ENCODE measurements around the gene DNAJB13. TPM values are rescaled to one million over a fixed set of nuclear protein-coding genes. Genes with fewer than 3 reads are reported as not detected.

Gene DNAJB13
- total and polyA plus RNA-seq, 10 of the 15 experiments (the other 5 are each of a cell fraction or from before 2014, with no cell fraction given), result 0.07 to 0.76 (median 0.15) TPM; not detected in 7

- intact Hi-C loops (cut with micrococcal nuclease; ENCODE audit: unreplicated experiment) (no loop called here), in situ Hi-C loops (cut with MboI) (no loop called here)
- Histone ChIP-seq H3K9me3 (replicated peaks; ENCODE audit: control insufficient read depth, insufficient read depth, low read length) (no peaks in the 10 kb centered on the region), H4K20me1 (ENCODE audit: control insufficient read depth, insufficient read depth) (no peaks in the 10 kb centered on the region), H3K4me3 (no peak overlapping the region), H3K79me2 (ENCODE audit: control insufficient read depth, insufficient read depth, low read length) (no peaks in the 10 kb centered on the region), H3K4me2 (ENCODE audit: control insufficient read depth, insufficient read depth) (no peak overlapping the region), H3K9ac (ENCODE audit: control insufficient read depth, insufficient read depth, low read length) (no peak overlapping the region), H3K36me3 (ENCODE audit: control insufficient read depth in 2 of 2, insufficient read depth in 2 of 2, low read length in 1 of 2) (no peaks in the 10 kb centered on the region; a peak in 1 of 4 replicates), H3K27me3 (replicated peaks in 1 of 2; ENCODE audit: control insufficient read depth in 2 of 2, insufficient read depth in 2 of 2, low read length in 1 of 2) (no peaks in the 10 kb centered on the region), H2AFZ (ENCODE audit: control insufficient read depth, low read depth, low read length) (no peak overlapping the region), H3K27ac (ENCODE audit: control insufficient read depth, insufficient read depth) (no peak overlapping the region), H3K4me1 (ENCODE audit: control insufficient read depth, insufficient read depth, low read length) (peaks cover 34% of the 10 kb centered on the region)
- ChIA-PET RAD21 (ENCODE audit: unreplicated experiment) (interaction anchor here (1.6 kb wide), 1 partner anchor 20 kb away, joined by 4 read pairs; no protein-coding TSS in a partner anchor), POLR2A (no interaction called here), CTCF (interaction anchor here (0.9 kb wide), 1 partner anchor 22 kb away, joined by 4 read pairs; no protein-coding TSS in a partner anchor), SMC1A (ENCODE audit: uncharacterized antibody, unreplicated experiment) (interaction anchor here (1.6 kb wide), 1 partner anchor 20 kb away, joined by 4 read pairs; no protein-coding TSS in a partner anchor)
- 92% methylated on average over 13 of the region's 14 CpGs for WGBS (ENCODE audit: insufficient coverage, insufficient replicate concordance, low lambda C conversion rate, missing lambda C conversion rate)
- no peak for FAIRE-seq
- BruUV-seq (replicated peaks), result no TSS peak
- no peak for DNase-seq (ENCODE audit: low read depth, low spot score)
- TF ChIP-seq BHLHE40 (IDR thresholded peaks at IDR 0.05; ENCODE audit: borderline replicate concordance in 1 of 2, low read depth in 2 of 2, low read length in 1 of 2), result no peak
- ATAC-seq, result no peak
These were observed 49.7 kb downstream of the DNAJB13 start for GRCh38 chr11:74000307-74001133.

GRCh38 chr11:74001822-74002286 is 51.0 kb downstream of the DNAJB13 start:
- intact Hi-C loops (cut with micrococcal nuclease; ENCODE audit: unreplicated experiment), result no loop called here
- 80% methylated on average over 7 of the region's 7 CpGs for WGBS (ENCODE audit: insufficient coverage, insufficient replicate concordance, low lambda C conversion rate, missing lambda C conversion rate)

More at GRCh38 chr11:74001822-74002286, 51.0 kb downstream of the DNAJB13 start:
- TF ChIP-seq EGR1 (IDR thresholded peaks at IDR 0.05; ENCODE audit: borderline replicate concordance in 1 of 2, low read depth in 2 of 2, low read length in 2 of 2), result no peak
- TF ChIP-seq RFX5 (IDR thresholded peaks at IDR 0.05; ENCODE audit: low read depth, low read length), result no peak
- TF ChIP-seq ASH2L (IDR thresholded peaks at IDR 0.05; ENCODE audit: borderline replicate concordance, low read depth), result no peak
- TF ChIP-seq KDM1A (IDR thresholded peaks at IDR 0.05; ENCODE audit: borderline replicate concordance), result no peak
- no peak for TF ChIP-seq SP1 (IDR thresholded peaks at IDR 0.05; ENCODE audit: low read depth, low read length)
- Histone ChIP-seq H3K4me3 (no peak overlapping the region), H3K4me2 (ENCODE audit: control insufficient read depth, insufficient read depth) (no peak overlapping the region), H3K4me1 (ENCODE audit: control insufficient read depth, insufficient read depth, low read length) (peaks cover 24% of the 10 kb centered on the region), H3K9ac (ENCODE audit: control insufficient read depth, insufficient read depth, low read length) (no peak overlapping the region), H3K9me3 (replicated peaks; ENCODE audit: control insufficient read depth, insufficient read depth, low read length) (no peaks in the 10 kb centered on the region), H3K36me3 (ENCODE audit: control insufficient read depth in 2 of 2, insufficient read depth in 2 of 2, low read length in 1 of 2) (no peaks in the 10 kb centered on the region; a peak in 1 of 4 replicates), H3K27me3 (replicated peaks in 1 of 2; ENCODE audit: control insufficient read depth in 2 of 2, insufficient read depth in 2 of 2, low read length in 1 of 2) (no peaks in the 10 kb centered on the region), H3K79me2 (ENCODE audit: control insufficient read depth, insufficient read depth, low read length) (no peaks in the 10 kb centered on the region), H4K20me1 (ENCODE audit: control insufficient read depth, insufficient read depth) (no peaks in the 10 kb centered on the region), H3K27ac (ENCODE audit: control insufficient read depth, insufficient read depth) (no peak overlapping the region), H2AFZ (ENCODE audit: control insufficient read depth, low read depth, low read length) (no peak overlapping the region)
- in situ Hi-C loops (cut with MboI), result no loop called here
- no peak for FAIRE-seq
- no peak for DNase-seq (ENCODE audit: low read depth, low spot score)
- BruUV-seq (replicated peaks), result no TSS peak
- ATAC-seq, result no peak
- ChIA-PET RAD21 (ENCODE audit: unreplicated experiment) (interaction anchor here (1.2 kb wide), 1 partner anchor 21 kb away, joined by 3 read pairs; no protein-coding TSS in a partner anchor), SMC1A (ENCODE audit: uncharacterized antibody, unreplicated experiment) (no interaction called here), POLR2A (interaction anchor here (0.5 to 0.6 kb wide), 2 partner anchors 179 to 417 kb away, joined by 3 read pairs; no protein-coding TSS in a partner anchor), CTCF (interaction anchor here (0.6 kb wide), 1 partner anchor 353 kb away, joined by 3 read pairs; no protein-coding TSS in a partner anchor)

Measured in GM12878 (cell line).